ENCODE data around the gene MSI2.
A peak's percentile ranks its signal among the peaks of the same experiment; 100 is the strongest.

Gene MSI2

DNA sequence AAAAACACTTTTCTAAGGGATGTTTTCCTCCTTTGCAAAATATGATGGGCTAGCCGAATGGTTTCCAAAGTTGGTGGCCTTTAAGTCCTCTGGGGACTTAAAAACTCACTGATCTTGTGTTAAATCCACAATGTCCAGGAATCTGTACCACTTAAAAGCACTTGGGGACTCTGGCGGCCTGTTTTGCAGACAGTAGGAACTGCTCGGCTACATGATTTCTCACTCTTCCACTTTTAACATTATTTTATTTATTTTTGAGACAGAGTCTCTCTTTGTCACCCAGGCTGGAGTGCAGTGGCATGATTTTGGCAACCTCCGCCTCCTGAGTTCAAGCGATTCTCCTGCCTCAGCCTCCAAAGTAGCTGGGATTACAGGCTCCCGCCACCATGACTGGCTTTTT, 9.1 kb upstream of the MSI2 start:
- no peak for DNase-seq (ENCODE audit: low spot score)

DNA sequence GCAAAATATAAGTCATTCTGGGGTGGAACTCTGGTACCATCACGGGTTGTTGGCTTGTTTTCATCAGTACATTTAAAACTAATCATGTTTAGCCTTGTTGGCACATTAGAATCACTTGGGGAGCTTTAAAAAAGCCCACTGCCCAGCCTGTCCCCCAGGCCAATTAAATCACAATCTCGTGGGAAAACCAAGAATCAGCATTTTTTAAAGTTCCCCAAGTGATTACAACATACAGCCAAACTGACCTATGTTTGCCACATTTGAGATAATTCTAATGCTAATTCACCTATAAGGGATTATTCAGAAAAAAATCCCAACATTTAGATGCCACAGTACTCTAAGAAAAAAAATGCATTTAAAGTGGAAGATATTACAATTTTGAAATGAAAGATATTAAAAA, 8.4 kb upstream of the MSI2 start:
- DNase-seq (ENCODE audit: low spot score), result no peak

DNA sequence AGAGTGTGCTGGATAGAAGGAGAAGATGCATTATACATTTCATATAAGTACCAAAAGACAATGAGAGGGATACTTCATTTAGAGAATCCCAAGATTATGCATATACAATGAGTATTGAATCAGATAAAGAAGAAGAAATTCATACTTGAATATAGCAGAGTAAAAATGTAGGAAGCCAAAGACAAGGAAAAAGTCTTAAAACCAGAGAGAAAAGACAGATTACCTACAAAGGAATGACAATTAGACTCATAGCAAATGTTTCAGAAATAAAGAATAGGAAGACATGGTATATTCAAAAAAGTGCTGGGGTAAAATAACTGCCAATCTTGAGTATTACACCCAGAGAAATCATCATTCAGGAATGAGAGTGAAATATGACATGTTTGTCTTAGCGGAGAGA, 6.8 kb upstream of the MSI2 start:
- no peak for DNase-seq (ENCODE audit: low spot score)

DNA sequence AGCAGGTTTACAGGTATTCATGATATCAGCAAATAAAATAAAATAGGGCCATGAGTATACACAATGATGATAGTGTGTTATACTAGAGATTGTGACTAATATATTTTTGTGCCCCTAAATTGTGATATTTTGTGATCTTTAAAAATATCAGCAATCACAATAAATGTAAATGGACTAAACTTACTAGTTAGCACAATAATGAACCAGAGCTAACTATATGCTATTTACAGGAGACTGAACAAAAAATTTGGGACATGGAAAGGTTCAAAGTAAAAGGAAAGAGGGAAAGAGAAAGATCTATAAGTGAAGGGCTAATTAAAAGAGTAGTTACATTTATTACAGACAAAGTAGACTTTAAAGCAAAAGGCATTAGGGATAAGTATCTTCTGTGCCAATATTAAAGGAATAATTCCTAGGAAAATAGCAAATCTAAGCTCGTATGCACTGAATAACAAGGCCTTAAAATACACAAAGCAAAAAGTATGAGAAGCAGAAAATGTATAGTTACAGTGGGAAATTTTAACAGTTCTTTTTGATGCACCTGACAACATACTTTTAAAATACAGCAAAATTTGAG, 5.0 kb upstream of the MSI2 start:
- no peak for DNase-seq (ENCODE audit: low spot score)

DNA sequence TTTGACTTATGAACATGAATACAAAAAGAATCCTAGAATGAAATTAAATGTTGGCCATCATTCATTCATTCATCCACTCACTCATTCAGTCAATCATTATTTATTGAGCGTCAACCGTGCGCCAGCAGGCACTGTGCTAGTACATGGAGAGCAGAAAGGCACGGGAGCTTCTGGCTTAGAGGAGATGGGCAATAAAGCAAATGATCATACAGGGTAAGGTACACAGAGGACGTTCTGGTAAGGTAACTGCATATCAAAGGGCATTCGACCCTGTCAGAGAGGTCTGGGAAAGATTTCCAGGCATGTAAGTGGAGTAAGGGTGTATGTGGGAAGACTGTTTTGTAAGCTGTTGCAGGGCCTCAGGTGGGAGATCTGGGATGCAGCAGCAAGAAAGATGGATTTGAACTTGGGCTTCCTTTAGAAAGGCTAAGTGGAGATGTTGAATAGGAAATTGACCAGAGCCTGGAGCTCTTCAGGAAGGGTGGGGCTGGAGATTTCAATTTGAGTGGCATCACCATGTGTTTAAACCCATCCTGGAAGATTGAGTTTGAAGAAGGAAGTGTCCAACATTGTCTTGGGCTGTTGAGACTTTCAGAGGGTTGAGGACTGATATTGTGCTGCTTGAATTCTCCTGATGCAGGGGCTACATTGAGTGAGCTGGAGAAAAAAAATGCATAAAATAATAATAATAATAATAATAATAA, 2.8 kb upstream of the MSI2 start:
- DNase-seq (ENCODE audit: low spot score), result no peak

GRCh38 chr17:57255182-57255775, 1.0 kb upstream of the MSI2 start:
- DNase-seq (ENCODE audit: low spot score), result peak; percentile 24

DNA sequence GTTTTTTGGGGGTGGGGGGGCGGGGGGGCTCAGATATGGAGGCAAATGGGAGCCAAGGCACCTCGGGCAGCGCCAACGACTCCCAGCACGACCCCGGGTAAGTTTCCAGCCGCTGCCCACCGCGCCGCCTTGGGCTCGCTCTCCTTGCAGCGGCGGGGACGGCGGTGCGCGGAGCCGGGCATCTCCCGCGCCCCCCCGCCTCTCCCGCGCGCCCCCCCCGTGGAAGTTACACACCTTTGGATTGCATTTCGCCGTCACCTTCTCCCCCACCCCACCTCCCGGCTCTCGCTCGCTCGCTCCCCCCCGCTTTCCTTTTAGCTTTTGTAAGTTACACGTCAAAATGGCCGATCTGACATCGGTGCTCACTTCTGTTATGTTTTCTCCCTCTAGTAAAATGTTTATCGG, 387 bp downstream of the MSI2 start:
- DNase-seq (ENCODE audit: low spot score), result no peak

- DNase-seq (ENCODE audit: low spot score), result peak; percentile 55
Observed at GRCh38 chr17:57257195-57257894, 1.0 kb downstream of the MSI2 start.

DNA sequence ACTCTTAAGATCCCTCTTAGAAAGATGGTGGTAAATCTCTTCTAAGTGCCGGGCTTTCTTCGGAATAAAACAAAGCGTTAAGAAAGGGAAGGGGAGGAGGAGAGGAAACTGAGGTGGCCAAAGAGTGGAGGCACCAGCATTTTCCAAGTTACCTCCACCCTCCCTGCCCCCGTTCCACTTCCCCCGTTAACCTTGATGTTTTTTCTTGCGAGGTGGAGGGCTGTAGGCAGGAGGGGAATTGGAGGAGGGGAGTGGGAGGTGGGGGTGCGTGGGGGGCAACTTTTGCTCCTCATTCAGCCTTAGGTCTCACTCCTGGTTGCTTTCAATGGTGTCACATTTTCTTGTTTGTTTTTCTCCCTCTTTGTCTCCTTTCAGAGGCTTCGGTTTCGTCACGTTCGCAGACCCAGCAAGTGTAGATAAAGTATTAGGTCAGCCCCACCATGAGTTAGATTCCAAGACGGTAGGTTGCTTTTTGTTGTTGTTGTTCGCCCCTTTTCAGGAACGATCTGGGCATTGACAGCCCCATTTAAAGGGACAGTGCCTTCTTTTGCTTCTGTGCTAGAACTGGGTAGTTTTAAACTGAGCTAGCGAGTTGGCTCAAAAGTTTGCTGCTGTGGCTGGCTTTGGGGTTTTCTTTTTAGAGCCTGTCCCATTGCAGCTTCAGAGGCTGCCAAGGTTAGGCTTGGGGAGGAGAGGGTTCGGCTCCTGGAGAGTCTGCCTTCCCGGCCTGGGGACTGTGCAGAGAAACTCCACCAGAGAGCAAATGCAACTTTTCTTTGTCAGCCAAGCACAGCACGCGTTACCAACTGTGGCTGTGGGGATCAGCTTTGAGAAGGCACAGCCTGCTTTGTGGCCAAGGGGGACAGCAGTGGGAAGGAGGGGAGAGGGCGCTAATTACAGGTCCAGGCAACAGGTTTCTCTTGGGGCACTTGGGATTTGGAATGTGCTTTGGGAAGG, 1.9 kb downstream of the MSI2 start:
- peak; percentile 42 for DNase-seq (ENCODE audit: low spot score)

DNA sequence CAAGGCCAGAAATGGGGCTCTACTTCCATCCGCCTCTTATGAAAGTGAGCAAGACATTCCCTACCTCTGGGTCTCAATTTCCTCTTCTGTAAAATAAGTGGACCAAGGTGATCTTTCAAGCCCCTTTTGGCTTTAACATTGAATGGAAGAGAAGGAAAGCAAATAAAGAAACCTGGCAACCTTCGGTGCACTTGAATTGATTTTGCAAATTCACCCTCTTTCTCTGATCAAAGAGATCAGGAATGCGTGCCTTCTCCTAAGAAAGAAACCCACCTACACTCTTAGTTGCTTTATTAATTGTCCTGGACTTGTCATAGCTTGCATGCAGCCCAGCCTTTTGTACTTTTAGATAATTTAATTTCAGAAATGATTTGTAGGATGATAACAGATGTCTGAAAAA, 3.0 kb downstream of the MSI2 start:
- DNase-seq (ENCODE audit: low spot score), result no peak

DNA sequence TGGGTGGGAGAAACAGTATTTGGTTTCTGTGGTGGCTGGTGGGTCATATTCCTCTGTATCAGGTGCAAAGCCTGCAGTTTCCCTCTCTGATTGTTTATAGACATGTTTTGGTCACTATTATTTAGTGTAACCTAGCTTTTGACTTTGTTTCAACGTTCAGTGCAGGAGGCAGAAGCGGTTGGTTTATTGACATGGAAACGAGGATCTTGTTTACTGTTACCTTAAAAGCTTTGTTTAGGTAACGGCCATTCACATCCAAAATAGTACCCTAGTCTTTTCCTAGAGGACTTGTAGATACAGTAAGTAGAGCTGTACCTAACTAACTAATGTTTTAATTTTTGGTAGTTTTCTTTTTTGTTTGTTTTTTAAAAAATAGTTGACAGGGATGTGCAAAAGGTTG, 3.5 kb downstream of the MSI2 start:
- no peak for DNase-seq (ENCODE audit: low spot score)

DNA sequence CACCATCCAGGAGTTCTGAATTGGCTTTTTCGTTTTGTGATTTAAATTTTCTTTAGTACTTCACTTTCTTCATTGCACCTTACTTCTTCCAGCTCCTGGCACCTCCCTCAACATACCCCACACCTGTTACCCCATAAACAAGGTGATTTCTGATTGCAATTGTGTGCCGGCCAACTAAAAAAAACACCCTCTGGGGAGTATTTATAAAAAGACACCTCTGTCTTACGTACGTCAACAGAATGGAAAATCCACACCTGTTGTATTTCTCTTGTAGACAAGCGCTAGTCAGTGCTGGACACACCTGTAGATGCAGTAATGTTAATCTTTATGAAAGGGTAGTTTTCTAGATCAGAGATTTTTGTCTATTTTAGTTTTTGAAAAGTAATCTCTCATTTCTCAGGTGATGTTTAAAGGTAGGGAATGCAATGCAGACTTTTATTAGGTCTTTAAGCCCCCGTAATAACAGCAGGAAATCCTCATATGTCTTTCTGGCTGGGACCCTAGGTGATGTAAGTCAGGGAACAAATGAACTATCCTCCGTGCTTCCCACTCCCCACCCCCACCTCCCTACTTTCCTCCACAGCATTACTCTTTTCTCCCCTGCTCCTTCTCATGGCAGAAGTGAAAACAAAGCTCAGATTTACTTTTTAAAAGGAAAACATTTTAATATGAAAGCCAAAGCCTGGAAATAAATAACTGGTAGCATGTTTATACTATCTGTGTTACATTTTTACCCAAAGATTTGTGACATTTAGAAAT, 4.2 kb downstream of the MSI2 start:
- DNase-seq (ENCODE audit: low spot score), result no peak

DNA sequence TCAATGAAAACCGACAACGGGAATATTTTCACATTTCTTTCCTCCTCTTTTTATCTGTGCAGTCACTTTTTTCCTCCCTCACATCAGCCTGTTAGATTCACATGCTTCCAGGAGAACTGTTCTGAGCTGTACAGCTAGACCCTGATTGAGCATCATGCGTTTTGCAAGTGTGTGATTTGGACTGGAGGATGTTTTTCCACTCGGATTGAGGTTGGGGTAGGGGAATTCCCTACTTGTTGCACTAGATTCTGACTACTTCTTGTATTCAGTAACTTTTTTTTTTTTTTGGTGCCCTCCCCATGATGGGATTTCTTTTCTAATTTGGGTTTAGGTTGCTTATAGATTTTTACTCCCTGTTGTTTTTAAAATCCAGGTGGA, 4.8 kb downstream of the MSI2 start:
- peak; percentile 9 for DNase-seq (ENCODE audit: low spot score)

DNA sequence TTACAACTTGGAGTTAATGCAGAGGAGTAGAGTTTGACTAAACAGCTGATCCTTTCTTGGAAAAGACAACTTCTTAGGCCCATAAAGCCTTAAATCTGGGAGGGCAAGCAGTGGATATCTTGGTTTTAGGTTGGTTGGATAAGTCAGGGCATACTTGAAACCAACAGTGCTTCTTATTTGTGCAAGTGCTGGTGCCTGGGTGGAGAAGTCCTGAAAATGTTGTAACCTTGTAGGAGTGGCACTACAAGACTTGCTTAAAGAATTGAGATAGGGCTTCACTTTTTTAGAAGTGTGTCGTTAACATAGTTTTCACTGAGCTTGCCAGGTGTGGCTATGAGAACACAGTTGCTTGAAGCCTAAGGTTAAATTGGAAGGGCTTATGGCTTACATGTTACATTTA, 6.2 kb downstream of the MSI2 start:
- no peak for DNase-seq (ENCODE audit: low spot score)

DNA sequence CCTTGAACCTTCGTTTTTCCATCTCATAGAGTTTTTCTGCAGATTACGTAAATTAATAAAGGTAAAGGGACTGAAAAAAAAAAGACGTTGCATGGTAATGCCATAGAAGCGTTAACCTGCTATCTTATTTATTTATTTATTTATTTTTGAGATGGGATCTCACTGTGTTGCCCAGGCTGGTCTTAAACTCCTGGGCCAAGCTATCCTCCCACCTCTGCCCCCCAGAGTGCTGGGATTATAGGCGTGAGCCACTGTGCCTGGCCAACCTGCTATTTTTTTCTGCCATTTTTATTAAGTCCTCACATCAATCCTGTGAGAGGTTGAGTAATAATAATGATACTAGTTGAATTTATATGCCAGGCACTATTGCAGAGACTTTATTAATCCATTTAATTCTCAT, 7.9 kb downstream of the MSI2 start:
- no peak for DNase-seq (ENCODE audit: low spot score)

DNA sequence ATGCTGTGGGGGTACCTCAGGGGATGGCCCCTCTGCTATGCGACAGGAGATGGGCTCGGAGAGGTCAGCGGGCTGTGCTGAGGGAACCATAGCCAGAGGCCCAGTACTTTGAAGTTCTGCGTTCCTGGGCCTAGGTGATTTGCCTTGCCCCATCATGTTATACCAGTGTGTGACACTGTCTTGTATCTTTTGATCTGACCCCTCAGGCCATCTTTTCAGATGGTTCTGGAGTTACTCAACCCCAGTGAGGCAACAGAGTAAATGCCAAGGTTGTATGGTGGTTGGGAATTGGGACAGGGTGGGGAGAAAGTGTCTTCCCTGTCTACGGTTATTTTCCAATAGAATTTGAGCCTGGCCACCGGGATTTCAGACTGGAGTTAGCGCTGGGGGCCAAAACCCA, 8.5 kb downstream of the MSI2 start:
- DNase-seq (ENCODE audit: low spot score), result peak; percentile 20

- DNase-seq (ENCODE audit: low spot score), result peak; percentile 52
Observed at GRCh38 chr17:57266902-57267311, 10.6 kb downstream of the MSI2 start.

- DNase-seq (ENCODE audit: low spot score), result peak; percentile 3
Observed at GRCh38 chr17:57268181-57268580, 11.9 kb downstream of the MSI2 start.

DNA sequence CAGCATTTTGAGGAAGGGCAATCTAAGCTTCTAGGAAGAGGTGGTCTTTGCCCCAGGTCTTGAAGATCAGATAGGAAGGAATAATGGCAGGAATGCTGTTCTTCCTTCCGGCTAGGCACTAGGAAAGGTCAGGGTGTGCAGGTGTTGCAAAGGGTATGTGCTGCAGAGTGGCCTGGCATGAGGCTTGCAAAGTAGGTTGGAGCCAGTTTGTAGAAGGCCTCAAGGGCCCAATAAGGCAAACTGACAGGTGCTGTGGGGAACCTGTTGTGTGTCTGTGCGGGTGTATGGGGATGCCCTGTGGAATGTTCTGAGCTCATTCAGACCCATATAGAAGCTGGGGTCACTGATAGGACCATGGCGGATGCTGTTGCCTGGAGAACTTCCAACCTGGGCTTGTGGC, 12.7 kb downstream of the MSI2 start:
- peak; percentile 21 for DNase-seq (ENCODE audit: low spot score)

GRCh38 chr17:57269598-57270255, 13.4 kb downstream of the MSI2 start:
- peak; percentile 21 for DNase-seq (ENCODE audit: low spot score)

GRCh38 chr17:57270801-57271245, 14.5 kb downstream of the MSI2 start:
- DNase-seq (ENCODE audit: low spot score), result peak; percentile 18
